ENCODE measurements around the gene SMARCC1. TPM values are rescaled to one million over a fixed set of nuclear protein-coding genes. Genes with fewer than 3 reads are reported as not detected.

SMARCC1 gene
- total and polyA plus RNA-seq, 8 donors: 9.0 to 58.7 (median 44.2) TPM

- Histone ChIP-seq H3K4me1 (no peaks in the 10 kb centered on the region), H3K27me3 (no peaks in the 10 kb centered on the region), H3K9me3 (no peaks in the 10 kb centered on the region), H3K27ac (no peak overlapping the region), H3K36me3 (peaks cover 0 to 25% (median 13%) of the 10 kb centered on the region in 3 donors), H3K4me3 (no peak overlapping the region)
- intact Hi-C loops (cut with DNase I): no loop called here
- DNase-seq (no peak), ATAC-seq (no peak), FAIRE-seq (no peak)
- WGBS, 2 donors: 92 to 93% methylated on average over 4 of the region's 4 CpGs
- TF ChIP-seq CTCF (IDR thresholded peaks at IDR 0.05): no peak
Observed at GRCh38 chr3:47588587-47588986, 193.1 kb downstream of the SMARCC1 start.

- DNase-seq: no peak
- Histone ChIP-seq H3K9me3 (no peaks in the 10 kb centered on the region), H3K36me3 (peaks cover 0 to 25% (median 13%) of the 10 kb centered on the region in 3 donors), H3K4me1 (no peaks in the 10 kb centered on the region), H3K27ac (no peak overlapping the region), H3K4me3 (no peak overlapping the region), H3K27me3 (no peaks in the 10 kb centered on the region)
- ATAC-seq: no peak
- no peak for FAIRE-seq
- intact Hi-C loops (cut with DNase I): no loop called here
- no peak for TF ChIP-seq CTCF (IDR thresholded peaks at IDR 0.05)
- 93 to 94% methylated on average over 7 of the region's 7 CpGs for WGBS, 2 donors
Observed at GRCh38 chr3:47588053-47588452, 193.6 kb downstream of the SMARCC1 start.

- DNase-seq (no peak), FAIRE-seq (no peak)
Observed at GRCh38 chr3:47586746-47587145, 194.9 kb downstream of the SMARCC1 start.

GRCh38 chr3:47583320-47584075, 198.2 kb downstream of the SMARCC1 start:
- TF ChIP-seq CTCF (IDR thresholded peaks at IDR 0.05): no peak
- no peak for FAIRE-seq
- H3K4me3 ChIP-seq: no peak overlapping the region
- H3K36me3 ChIP-seq: peaks cover 0 to 16% (median 13%) of the 10 kb centered on the region in 3 donors
- H3K9me3 ChIP-seq: no peaks in the 10 kb centered on the region
- 75 to 91% methylated on average over 3 of the region's 3 CpGs for WGBS, 2 donors
- peaks cover 0 to 4% (median 0%) of the 10 kb centered on the region in 4 donors for H3K27me3 ChIP-seq
- ATAC-seq: no peak
- DNase-seq: no peak
- intact Hi-C loops (cut with DNase I): no loop called here
- H3K4me1 ChIP-seq: no peaks in the 10 kb centered on the region
- H3K27ac ChIP-seq: no peak overlapping the region

More at GRCh38 chr3:47586746-47587145, 194.9 kb downstream of the SMARCC1 start:
- Histone ChIP-seq H3K9me3 (no peaks in the 10 kb centered on the region), H3K27me3 (no peaks in the 10 kb centered on the region), H3K4me1 (no peaks in the 10 kb centered on the region), H3K4me3 (no peak overlapping the region), H3K27ac (no peak overlapping the region), H3K36me3 (peaks cover 0 to 25% (median 13%) of the 10 kb centered on the region in 3 donors)
- ATAC-seq: no peak
- intact Hi-C loops (cut with DNase I): no loop called here
- WGBS, 2 donors: 92 to 93% methylated on average over 6 of the region's 6 CpGs
- TF ChIP-seq CTCF (IDR thresholded peaks at IDR 0.05): no peak

GRCh38 chr3:47581835-47582234, 199.9 kb downstream of the SMARCC1 start:
- FAIRE-seq: no peak
- TF ChIP-seq CTCF (IDR thresholded peaks at IDR 0.05): no peak
- ATAC-seq: no peak
- no peak for DNase-seq
- H3K4me3 ChIP-seq: no peak overlapping the region
- WGBS, 2 donors: 70 to 76% methylated on average over 4 of the region's 4 CpGs
- no peaks in the 10 kb centered on the region for H3K9me3 ChIP-seq
- H3K27ac ChIP-seq: no peak overlapping the region
- peaks cover 0 to 4% (median 0%) of the 10 kb centered on the region in 4 donors for H3K27me3 ChIP-seq
- intact Hi-C loops (cut with DNase I): no loop called here
- H3K36me3 ChIP-seq: peaks cover 0 to 1% (median 1%) of the 10 kb centered on the region in 3 donors
- peaks cover 0 to 7% (median 0%) of the 10 kb centered on the region in 3 donors for H3K4me1 ChIP-seq
